ENCODE data around the gene ENTREP1. TPM values are rescaled to one million over a fixed set of nuclear protein-coding genes. Genes with fewer than 3 reads are reported as not detected.

The ENTREP1 gene
- total RNA-seq, 6 donors from 2014 or later, result 28.5 to 49.2 (median 38.2) TPM

DNA sequence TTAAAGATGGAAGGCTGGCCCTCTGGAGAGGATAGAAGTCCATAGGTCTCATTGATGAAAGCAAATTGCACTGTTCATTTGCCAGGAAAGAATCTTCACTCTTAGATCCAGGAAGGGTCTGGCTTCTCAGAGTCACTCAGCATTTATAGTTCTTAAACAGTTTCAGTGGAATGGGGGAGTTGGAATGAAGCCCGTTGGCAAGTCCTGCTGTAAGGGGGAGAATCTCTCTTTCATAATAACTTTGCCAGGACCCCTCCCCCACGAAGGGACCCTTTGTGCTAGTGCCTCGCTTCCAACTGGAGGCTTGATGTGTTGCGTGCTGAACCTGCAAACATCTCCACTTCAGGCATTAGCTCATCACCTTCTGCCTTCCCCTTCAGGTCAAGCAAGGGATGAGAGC, 57.1 kb downstream of the ENTREP1 start:
- DNase-seq (no peak), ATAC-seq (ENCODE audit: low FRiP score in 2 of 2) (no peak)
- TF ChIP-seq POLR2AphosphoS5 (IDR thresholded peaks at IDR 0.05) (no peak), POLR2A (IDR thresholded peaks at IDR 0.05) (no peak), EP300 (IDR thresholded peaks at IDR 0.05) (no peak)
- TF ChIP-seq, protein P1, sequence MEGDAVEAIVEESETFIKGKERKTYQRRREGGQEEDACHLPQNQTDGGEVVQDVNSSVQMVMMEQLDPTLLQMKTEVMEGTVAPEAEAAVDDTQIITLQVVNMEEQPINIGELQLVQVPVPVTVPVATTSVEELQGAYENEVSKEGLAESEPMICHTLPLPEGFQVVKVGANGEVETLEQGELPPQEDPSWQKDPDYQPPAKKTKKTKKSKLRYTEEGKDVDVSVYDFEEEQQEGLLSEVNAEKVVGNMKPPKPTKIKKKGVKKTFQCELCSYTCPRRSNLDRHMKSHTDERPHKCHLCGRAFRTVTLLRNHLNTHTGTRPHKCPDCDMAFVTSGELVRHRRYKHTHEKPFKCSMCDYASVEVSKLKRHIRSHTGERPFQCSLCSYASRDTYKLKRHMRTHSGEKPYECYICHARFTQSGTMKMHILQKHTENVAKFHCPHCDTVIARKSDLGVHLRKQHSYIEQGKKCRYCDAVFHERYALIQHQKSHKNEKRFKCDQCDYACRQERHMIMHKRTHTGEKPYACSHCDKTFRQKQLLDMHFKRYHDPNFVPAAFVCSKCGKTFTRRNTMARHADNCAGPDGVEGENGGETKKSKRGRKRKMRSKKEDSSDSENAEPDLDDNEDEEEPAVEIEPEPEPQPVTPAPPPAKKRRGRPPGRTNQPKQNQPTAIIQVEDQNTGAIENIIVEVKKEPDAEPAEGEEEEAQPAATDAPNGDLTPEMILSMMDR (IDR thresholded peaks at IDR 0.05), result no peak
- 65 to 78% methylated on average over 4 of the region's 4 CpGs for WGBS, 2 donors
- no peaks in the 10 kb centered on the region for H3K9me3 ChIP-seq
- no peaks in the 10 kb centered on the region for H3K27me3 ChIP-seq
- no peak overlapping the region for H3K27ac ChIP-seq
- no peak overlapping the region for H3K4me3 ChIP-seq
- H3K4me1 ChIP-seq, result peaks cover 3 to 19% (median 12%) of the 10 kb centered on the region in 4 donors
- H3K36me3 ChIP-seq, result peaks cover 0 to 5% (median 0%) of the 10 kb centered on the region in 4 donors

DNA sequence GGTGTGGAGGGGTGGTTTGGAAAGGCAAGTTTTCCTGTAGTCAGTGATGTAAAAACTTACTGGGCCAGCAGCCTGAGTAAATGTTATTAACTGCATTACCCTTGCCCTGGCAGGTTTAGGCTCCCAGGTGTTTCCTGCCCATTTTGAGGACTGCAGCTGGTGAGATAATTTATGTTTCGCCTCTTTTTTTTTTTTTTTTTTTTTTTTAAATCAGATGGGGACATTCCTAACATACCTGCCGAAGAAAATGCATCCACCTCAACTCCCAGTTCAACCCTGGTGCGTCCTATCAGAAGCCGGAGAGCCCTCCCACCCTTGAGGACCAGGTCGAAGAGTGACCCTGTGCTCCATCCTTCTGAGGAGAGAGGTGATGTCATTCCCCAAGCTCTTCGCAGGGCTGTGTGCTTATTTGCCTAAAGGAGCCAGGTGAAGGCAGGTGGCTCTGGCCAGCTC, 60.6 kb downstream of the ENTREP1 start:
- ATAC-seq (ENCODE audit: low FRiP score in 2 of 2) (peak; percentile 36 to 69), DNase-seq (no peak)
- H3K27ac ChIP-seq, result no peak overlapping the region
- H3K9me3 ChIP-seq, result no peaks in the 10 kb centered on the region
- 52 to 64% methylated on average over 5 to 6 of the region's 6 CpGs for WGBS, 2 donors
- no peak for TF ChIP-seq EP300 (IDR thresholded peaks at IDR 0.05)
- TF ChIP-seq, protein P1 (IDR thresholded peaks at IDR 0.05), result no peak
- TF ChIP-seq POLR2AphosphoS5 (IDR thresholded peaks at IDR 0.05), result no peak
- no peak for TF ChIP-seq POLR2A (IDR thresholded peaks at IDR 0.05)
- peaks cover 0 to 3% (median 2%) of the 10 kb centered on the region in 4 donors for H3K4me1 ChIP-seq
- no peaks in the 10 kb centered on the region for H3K27me3 ChIP-seq
- H3K36me3 ChIP-seq, result peaks cover 0 to 9% (median 0%) of the 10 kb centered on the region in 4 donors
- no peak overlapping the region for H3K4me3 ChIP-seq

DNA sequence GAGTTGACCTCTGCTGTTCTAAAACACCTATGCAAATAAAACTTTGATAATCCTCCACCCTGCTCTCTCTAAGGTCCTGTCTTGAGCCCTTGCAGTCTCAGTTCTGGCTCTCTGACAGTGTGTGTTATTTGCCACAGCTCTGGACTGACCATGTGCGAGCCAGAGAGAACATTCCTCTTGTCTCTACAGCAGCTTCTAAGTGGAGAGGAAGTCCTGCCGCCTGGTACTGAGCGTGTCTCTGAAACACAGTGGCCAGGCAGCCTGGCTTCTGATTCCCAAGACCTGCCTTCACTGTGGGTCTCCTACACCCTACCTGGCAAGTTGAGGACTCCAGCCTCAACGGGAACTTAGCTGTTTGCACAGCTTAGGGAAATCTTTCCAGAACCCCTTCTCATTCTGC, 61.6 kb downstream of the ENTREP1 start:
- Histone ChIP-seq H3K36me3 (peaks cover 0 to 9% (median 0%) of the 10 kb centered on the region in 4 donors), H3K9me3 (no peaks in the 10 kb centered on the region), H3K27me3 (no peaks in the 10 kb centered on the region), H3K4me1 (peaks cover 0 to under 1% (median 0%) of the 10 kb centered on the region in 4 donors), H3K4me3 (no peak overlapping the region), H3K27ac (no peak overlapping the region)
- 53 to 88% methylated on average over 4 of the region's 4 CpGs for WGBS, 2 donors
- DNase-seq (no peak), ATAC-seq (ENCODE audit: low FRiP score in 2 of 2) (peak in 1 of 2 donors; percentile 23)
- TF ChIP-seq POLR2AphosphoS5 (IDR thresholded peaks at IDR 0.05) (no peak), EP300 (IDR thresholded peaks at IDR 0.05) (no peak), POLR2A (IDR thresholded peaks at IDR 0.05) (no peak)

DNA sequence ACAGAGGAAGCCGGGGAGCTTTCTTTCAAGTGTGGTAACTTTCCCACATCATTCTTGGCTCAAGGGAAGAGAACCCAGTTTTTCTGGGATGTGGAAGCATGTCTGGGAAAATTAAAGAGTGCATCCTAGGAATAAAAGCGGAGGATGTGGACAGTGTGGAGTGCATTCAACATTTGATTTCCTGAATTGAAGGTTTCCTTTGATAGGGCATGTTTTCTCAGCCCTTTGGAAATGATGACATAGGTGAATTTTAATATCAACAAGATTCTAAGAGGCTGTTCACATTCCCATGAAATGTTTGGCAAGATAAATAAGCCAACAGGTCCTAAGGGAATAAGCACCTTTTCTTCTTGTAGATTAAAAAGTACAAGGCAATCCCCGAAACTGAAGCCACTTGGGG, 63.6 kb downstream of the ENTREP1 start:
- Histone ChIP-seq H3K36me3 (peaks cover 0 to 9% (median 0%) of the 10 kb centered on the region in 4 donors), H3K4me3 (no peak overlapping the region), H3K27me3 (no peaks in the 10 kb centered on the region), H3K9me3 (no peaks in the 10 kb centered on the region), H3K27ac (no peak overlapping the region), H3K4me1 (peaks cover 0 to 4% (median 0%) of the 10 kb centered on the region in 4 donors)
- ATAC-seq (ENCODE audit: low FRiP score in 2 of 2) (no peak), DNase-seq (no peak)
- TF ChIP-seq EP300 (IDR thresholded peaks at IDR 0.05), result no peak
- TF ChIP-seq POLR2AphosphoS5 (IDR thresholded peaks at IDR 0.05), result no peak
- no peak for TF ChIP-seq POLR2A (IDR thresholded peaks at IDR 0.05)
- TF ChIP-seq, protein P1 (IDR thresholded peaks at IDR 0.05), result no peak
- WGBS, 2 donors, result 72 to 75% methylated on average over 3 of the region's 3 CpGs

DNA sequence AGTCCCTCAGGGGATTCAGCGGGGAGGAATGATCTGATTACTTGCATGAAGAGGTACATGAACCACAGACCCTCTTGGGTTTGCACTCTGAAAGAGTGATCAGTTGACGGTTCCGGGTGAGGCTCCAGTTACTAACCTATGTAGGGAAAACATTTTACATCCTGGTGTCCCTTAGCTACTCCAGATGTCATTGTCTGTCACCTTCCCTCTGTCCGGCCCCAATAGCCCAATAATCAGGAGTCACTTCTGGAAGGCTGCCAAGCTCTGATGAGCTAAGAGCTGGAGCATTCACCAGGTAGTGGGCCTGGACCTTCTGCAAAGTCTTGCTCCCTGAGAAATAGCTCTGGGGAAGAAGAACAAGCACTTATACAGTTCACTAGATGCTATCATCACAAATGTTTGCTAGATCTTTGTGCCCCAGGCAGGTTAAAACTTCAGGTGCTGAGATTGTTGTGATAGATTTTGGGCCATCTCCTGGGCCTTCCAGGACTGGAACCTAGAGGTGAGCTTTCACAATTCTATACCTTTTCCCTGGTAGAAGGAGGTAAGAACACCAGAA, 64.5 kb downstream of the ENTREP1 start:
- Histone ChIP-seq H3K4me1 (peaks cover 0 to 4% (median 0%) of the 10 kb centered on the region in 4 donors), H3K27ac (no peak overlapping the region), H3K9me3 (no peaks in the 10 kb centered on the region), H3K27me3 (no peaks in the 10 kb centered on the region), H3K4me3 (no peak overlapping the region), H3K36me3 (peaks cover 0 to 9% (median 0%) of the 10 kb centered on the region in 4 donors)
- TF ChIP-seq, protein P1 (IDR thresholded peaks at IDR 0.05), result no peak
- TF ChIP-seq EP300 (IDR thresholded peaks at IDR 0.05) (no peak), POLR2AphosphoS5 (IDR thresholded peaks at IDR 0.05) (no peak), POLR2A (IDR thresholded peaks at IDR 0.05) (no peak)
- no peak for ATAC-seq (ENCODE audit: low FRiP score in 2 of 2)
- DNase-seq, result no peak
- WGBS, 2 donors, result 79 to 93% methylated on average over 4 of the region's 4 CpGs

All from upper lobe of left lung (tissue), 6 donors.